ENCODE results near the gene KLHL22. TPM values are rescaled to one million over a fixed set of nuclear protein-coding genes. Genes with fewer than 3 reads are reported as not detected.
"Not testable (repeated sequence)": the region's sequence is repeated elsewhere in the genome, so short reads cannot be mapped to it uniquely, and the experiment has no call there.

KLHL22 gene
- total RNA-seq, 4 donors from 2014 or later, result 14.0 to 23.8 (median 20.2) TPM

GRCh38 chr22:20488946-20489345 lies 6.6 kb downstream of the KLHL22 start:
- TF ChIP-seq POLR2A (IDR thresholded peaks at IDR 0.05), result no peak
- no peak for TF ChIP-seq CTCF (IDR thresholded peaks at IDR 0.05)
- intact Hi-C loops (cut with DNase I; ENCODE audit: low total_unique reads), result no loop called here
- WGBS, 2 donors, result 87 to 89% methylated on average over 11 of the region's 11 CpGs
- DNase-seq (ENCODE audit: low spot score in 2 of 2), result no peak
- no peak overlapping the region for H3K4me3 ChIP-seq (ENCODE audit: low read depth, poor library complexity, severe bottlenecking)

GRCh38 chr22:20487715-20488114 lies 7.9 kb downstream of the KLHL22 start:
- TF ChIP-seq POLR2A (IDR thresholded peaks at IDR 0.05), result no peak
- TF ChIP-seq CTCF (IDR thresholded peaks at IDR 0.05), result no peak
- no peak overlapping the region for H3K4me3 ChIP-seq (ENCODE audit: low read depth, poor library complexity, severe bottlenecking)
- WGBS, 2 donors, result 98 to 100% methylated on average over 2 of the region's 2 CpGs
- intact Hi-C loops (cut with DNase I; ENCODE audit: low total_unique reads), result no loop called here
- no peak for DNase-seq (ENCODE audit: low spot score in 2 of 2)

GRCh38 chr22:20486229-20486628 lies 9.4 kb downstream of the KLHL22 start:
- no peak overlapping the region for H3K4me3 ChIP-seq (ENCODE audit: low read depth, poor library complexity, severe bottlenecking)
- WGBS, 2 donors, result 91 to 100% methylated on average over 2 of the region's 2 CpGs
- intact Hi-C loops (cut with DNase I; ENCODE audit: low total_unique reads), result no loop called here
- no peak for DNase-seq (ENCODE audit: low spot score in 2 of 2)
- TF ChIP-seq POLR2A (IDR thresholded peaks at IDR 0.05) (no peak), CTCF (IDR thresholded peaks at IDR 0.05) (no peak)

GRCh38 chr22:20484948-20485683 lies 10.5 kb downstream of the KLHL22 start:
- WGBS, 2 donors, result 94 to 95% methylated on average over 4 of the region's 4 CpGs
- intact Hi-C loops (cut with DNase I; ENCODE audit: low total_unique reads), result no loop called here

GRCh38 chr22:20483771-20484170 lies 11.8 kb downstream of the KLHL22 start:
- TF ChIP-seq CTCF (IDR thresholded peaks at IDR 0.05) (no peak), POLR2A (IDR thresholded peaks at IDR 0.05) (no peak)
- intact Hi-C loops (cut with DNase I; ENCODE audit: low total_unique reads), result no loop called here
- no peak overlapping the region for H3K4me3 ChIP-seq (ENCODE audit: low read depth, poor library complexity, severe bottlenecking)
- DNase-seq (ENCODE audit: low spot score in 2 of 2), result no peak
- WGBS, 2 donors, result 93 to 98% methylated on average over 14 of the region's 14 CpGs

More at GRCh38 chr22:20484948-20485683, 10.5 kb downstream of the KLHL22 start:
- DNase-seq (ENCODE audit: low spot score in 2 of 2), result no peak
- H3K4me3 ChIP-seq (ENCODE audit: low read depth, poor library complexity, severe bottlenecking), result no peak overlapping the region
- TF ChIP-seq CTCF (IDR thresholded peaks at IDR 0.05) (no peak), POLR2A (IDR thresholded peaks at IDR 0.05) (no peak)

GRCh38 chr22:20483143-20483506 lies 12.5 kb downstream of the KLHL22 start:
- DNase-seq (ENCODE audit: low spot score in 2 of 2); intact Hi-C loops (cut with DNase I; ENCODE audit: low total_unique reads); H3K4me3 ChIP-seq (ENCODE audit: low read depth, poor library complexity, severe bottlenecking): not testable (repeated sequence)
- 93 to 98% methylated on average over 7 of the region's 7 CpGs for WGBS, 2 donors
